NCI-H187 (cell line): ENCODE results near the gene GALNT10.
"Not testable (repeated sequence)": the region's sequence is repeated elsewhere in the genome, so short reads cannot be mapped to it uniquely, and the experiment has no call there.

ENCODE experiments used
- DNase-seq, 2 experiments: peaks; one replicate each; lab custom pipeline; 2025; lab: John Stamatoyannopoulos, UW

The GALNT10 gene, protein sequence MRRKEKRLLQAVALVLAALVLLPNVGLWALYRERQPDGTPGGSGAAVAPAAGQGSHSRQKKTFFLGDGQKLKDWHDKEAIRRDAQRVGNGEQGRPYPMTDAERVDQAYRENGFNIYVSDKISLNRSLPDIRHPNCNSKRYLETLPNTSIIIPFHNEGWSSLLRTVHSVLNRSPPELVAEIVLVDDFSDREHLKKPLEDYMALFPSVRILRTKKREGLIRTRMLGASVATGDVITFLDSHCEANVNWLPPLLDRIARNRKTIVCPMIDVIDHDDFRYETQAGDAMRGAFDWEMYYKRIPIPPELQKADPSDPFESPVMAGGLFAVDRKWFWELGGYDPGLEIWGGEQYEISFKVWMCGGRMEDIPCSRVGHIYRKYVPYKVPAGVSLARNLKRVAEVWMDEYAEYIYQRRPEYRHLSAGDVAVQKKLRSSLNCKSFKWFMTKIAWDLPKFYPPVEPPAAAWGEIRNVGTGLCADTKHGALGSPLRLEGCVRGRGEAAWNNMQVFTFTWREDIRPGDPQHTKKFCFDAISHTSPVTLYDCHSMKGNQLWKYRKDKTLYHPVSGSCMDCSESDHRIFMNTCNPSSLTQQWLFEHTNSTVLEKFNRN

DNA sequence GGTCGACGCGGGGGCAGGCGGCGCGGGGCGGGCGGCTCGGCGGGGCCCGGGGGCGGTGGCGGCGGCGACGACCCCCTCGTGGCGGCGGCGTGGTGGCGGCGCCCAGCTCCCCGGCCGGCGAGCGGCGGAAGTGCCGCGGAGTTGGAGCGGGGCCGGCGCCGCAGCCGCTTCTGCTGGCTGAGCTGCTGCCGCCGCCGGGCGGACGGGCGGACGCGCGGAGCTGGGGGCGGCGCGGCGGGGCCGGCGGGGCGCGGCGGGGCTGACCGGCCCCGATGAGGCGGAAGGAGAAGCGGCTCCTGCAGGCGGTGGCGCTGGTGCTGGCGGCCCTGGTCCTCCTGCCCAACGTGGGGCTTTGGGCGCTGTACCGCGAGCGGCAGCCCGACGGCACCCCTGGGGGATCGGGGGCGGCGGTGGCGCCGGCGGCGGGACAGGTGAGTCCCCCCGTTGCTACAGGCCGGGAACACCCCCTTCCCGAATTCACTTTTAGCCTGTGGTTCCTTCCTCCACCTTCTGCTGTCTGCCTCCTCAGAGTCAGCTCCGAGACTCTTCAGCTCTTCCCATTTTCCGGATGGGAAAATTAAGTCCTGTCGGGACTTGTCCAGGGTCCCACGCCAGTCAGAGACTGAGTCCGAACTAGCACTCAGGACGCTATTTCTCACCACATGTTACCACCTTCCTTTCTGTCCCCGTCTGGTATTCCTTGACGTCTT is at the start of gene GALNT10:
TSS of gene GALNT10 (plus strand) at position 139 of the 710 bp plus-strand sequence. CDS start at position 273, 134 bp downstream.
- peak in 1 of 2 experiments; percentile 47 for DNase-seq

DNA sequence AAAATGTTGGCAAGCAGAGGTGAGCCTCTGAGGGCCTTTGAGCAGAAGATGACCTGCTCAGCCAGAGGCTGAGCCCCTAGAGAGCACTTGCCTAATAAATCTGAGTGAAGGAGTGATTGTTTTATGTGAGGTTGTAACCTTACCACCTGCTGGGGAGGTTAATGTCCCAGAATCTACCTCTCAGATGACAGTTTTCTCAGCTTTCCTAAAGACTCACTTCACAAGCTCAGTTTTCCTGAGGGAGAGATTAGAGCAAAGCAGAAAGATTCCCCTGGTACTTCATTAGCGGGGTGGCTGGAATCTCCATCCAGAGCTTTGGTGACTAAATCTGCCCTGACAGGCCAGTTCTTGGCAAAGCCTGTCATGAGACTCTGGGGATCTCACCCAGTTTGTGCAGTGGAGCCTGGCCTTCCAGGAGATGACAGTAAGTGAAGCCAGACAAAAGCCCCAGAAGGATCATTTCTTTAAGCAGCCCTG is 48.8 kb upstream of the GALNT10 start:
- no peak for DNase-seq

DNA sequence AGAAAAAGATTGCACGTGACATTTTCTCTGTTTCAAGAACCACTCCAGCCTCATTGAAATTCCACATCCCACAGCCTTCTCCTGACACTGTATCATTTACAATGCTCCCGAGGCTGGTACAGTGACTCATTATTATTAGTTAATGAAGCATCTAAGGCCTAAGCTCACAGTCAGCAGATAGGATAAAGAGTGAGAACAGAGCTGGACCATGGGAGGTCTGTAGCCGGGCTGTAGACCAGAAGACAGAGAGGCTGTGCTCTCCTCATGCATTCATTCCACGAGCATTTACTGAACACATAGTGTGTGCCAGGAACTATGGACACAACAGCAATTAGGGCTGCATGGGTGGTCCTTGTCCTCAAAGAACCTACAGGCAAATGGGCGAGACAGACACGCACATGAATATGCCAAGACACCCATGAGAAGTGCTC is 47.3 kb upstream of the GALNT10 start:
- no peak for DNase-seq

DNA sequence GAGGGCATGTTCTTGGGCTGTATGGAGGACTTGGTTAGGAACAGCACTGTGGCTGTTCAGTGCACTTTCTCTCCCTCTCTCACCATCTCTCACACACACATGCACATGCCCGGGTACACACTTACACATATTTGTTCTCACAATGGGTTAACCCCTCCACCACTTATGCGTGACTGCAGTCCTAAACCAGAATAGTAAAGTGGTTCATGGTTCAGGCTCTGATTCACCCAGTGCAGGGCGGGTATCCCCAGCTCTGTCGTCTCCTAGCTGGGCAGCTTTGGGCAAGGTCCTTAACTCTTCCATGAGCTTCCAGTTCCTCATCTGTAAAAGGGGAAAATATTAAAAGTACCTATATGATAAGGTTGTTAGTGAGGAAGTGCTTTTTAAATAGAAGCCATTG is 45.3 kb upstream of the GALNT10 start:
- no peak for DNase-seq

DNA sequence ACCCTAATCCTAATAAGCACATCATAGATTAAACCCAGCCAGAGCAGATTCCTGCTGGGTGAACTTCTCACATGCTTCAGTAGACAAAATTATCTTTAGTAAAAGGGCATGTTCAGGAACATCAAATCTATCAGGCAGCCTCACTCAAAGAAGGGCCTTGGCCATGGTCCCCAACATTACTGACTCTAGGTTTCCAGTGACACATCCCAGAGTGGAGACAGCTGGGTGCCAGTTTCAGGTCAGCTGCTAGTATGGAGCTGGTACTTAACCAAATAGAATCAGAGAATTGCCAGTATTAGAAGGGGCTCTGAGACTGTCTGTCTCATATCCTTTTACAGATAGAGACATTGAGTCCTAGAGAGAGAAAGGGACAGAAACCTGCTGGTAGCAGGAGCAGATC is 44.1 kb upstream of the GALNT10 start:
- no peak for DNase-seq

DNA sequence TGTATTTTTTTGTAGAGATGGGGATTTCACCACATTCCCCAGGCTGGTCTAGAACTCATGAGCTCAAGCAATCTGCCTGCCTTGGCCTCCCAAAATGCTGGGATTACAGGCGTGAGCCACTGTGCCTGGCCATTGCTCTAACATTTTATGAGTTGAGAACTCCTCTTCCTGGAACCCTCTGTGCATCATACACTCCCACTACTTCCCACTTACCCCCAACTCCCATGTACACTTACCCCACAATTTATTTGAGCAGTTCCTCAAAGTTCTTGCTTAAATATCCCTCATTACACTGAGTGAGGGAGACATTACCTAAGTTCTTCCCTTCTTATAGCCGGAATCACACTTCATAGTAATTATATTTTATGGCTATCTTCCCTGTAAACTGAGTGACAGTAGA is 42.9 kb upstream of the GALNT10 start:
- no peak for DNase-seq

DNA sequence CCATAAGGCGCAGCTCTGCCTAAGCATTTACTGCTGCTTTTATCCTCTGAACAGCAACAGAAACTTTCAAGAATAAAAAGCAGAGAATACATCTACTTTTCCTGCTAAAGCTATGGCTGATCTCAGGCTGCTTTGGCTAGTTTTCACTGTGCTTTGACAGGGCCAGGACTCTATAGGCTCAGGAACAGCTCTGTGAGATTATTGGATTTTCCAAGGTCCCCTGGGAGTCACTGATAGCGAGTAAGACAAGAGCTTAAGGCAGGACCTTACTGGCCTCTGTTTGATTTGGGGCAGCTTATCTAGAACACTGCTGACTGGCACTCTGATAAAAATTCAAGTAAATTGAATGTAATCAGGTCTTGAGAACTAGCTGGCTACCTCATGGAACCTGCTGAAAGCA is 40.1 kb upstream of the GALNT10 start:
- not testable (repeated sequence) for DNase-seq

DNA sequence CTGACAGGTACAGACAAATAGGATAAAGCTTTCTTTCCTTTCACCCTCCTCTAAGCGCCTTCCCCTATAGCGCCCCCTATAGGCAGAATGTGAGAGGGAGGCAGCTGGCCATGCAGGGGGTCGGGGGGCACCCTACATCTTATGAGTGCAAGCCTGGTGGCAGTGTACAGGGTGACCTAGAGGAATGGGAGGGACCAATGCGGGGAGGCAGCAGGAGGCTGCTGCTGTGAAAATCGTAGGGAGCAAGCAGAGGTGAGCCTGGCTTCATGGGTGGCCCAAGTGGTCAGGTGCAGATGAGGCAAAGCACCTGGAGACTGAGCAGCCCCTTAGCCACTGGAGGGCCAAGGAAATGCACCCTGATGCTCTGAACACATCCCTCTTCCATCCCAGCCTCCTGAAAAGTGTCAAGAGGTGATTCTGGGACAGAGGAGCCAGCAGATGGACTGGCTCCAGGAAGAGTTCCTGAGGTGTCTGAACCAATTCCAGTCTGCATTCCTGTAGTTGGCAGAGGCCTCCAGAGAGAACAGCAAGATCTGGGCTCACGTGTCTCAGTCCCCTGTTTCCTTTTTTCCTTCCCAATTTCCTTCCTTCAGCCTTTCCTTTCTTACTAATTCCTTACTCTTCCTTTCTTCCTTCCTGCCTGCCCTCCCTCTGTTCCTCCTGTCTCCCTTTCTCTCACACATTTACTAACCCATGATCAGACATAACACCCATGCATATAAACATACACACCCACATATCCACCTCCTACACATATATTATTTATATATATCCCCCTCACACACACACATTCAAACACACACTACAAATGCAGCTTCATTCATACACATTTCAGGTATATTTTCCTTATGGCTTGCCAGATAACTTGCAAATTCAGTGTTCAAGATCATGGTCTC is 32.8 kb upstream of the GALNT10 start:
- DNase-seq, result no peak

DNA sequence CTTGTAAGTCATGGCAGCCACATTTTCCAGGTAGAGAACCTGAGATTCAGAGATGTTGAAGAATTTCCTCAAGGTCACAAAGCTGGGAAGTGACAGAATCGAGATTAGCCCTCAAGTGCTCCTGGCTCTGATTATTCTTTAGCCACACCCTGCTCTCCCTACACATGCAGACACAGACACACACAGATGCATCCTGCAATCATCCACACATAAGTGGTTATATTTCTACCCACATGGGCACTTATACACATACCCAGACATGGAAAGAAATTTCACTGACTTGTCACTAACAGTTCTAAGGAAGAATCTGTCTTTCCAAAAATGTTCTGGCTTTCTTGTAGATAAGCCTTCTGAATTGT is 32.2 kb upstream of the GALNT10 start:
- DNase-seq, result no peak

DNA sequence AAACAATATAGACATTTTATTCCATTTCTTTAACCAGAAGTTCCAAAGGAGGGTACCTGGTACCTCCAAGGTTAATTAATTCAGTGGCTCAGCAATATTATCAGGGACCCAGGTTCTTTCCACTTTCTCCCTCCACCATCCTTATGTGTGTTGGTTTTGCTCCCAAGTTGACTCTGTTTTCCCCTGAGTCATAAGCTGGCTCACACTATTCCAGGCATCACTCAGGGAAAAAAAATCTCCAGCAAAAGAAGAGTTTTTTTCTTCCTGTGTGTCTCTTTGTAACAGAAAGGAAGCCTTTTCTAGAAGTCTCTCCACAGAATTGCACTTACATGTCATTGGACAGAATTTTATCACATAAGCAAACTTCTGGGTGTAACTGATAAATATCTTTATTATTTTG is 31.2 kb upstream of the GALNT10 start:
- DNase-seq, result no peak

DNA sequence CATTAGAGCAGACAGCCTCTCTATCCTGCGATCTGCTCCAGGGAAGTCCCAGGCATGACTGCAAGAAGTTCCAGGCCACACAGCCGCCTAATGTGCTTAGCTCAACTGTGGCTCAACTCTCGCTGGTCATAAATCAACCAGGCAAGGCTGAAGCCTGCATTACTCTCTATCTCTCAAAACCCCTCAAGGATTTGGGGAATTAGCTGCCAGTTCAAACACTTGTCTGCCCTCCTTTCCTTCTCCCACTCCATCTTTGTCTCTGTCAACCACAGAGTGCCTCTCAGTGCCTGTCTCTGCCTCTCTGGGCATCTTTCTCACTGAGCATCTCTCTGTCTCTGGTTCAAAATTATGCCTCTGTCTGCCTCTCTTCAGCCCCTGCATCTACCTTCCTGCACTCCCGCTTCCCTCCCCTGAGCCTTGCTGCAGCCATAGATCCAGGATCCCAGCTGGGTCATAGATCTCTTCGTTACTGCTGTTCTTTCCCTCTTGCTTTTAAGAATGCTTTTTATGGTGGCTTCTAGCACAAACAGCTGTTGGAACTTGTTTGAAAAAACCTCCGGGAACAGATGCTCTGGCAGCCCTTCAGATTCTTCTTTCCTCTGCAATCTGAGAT is 27.9 kb upstream of the GALNT10 start:
- DNase-seq, result peak; percentile 36 to 58

DNA sequence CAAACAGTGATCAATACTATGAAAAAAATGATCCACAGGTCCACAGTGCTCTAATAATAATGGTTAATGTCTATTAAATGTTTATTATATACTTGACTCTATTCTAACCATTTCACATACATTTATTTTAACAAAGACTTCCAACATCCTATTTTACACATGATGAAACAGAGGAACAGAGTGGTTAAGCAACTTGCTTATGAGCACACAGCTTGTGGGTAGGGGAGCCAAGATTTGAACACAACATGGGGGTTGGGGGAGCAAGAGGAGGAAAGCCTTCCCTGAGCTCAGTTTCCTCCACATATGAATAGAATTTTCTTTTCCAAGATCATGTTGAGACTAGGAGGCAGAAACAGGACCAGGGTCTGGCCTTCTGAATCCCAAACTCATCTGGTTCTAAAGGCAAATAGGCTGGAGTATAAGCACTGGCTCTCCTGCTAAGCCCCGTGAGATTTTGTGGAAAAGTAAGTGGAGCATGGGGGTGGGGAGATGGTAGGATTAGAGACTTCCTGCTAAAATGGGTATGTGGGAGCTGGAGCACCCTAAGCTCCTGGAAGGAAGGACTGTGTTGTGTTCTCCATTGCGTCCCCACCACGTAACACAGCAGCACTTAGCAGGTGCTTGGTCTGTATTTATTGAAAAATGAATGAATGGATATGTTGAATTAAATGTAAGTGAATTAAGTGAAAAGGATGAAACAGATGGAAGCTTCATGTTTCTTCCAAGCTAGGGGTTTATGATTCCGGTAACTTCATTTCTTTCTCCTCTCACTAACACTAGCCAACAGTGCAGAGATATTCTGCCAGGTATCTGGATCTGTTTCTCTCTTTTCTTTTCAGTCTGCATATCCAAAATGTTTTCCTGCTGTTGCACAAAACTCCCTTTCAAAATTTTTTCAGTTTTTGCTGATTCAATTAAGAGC is 26.9 kb upstream of the GALNT10 start:
- DNase-seq, result no peak

DNA sequence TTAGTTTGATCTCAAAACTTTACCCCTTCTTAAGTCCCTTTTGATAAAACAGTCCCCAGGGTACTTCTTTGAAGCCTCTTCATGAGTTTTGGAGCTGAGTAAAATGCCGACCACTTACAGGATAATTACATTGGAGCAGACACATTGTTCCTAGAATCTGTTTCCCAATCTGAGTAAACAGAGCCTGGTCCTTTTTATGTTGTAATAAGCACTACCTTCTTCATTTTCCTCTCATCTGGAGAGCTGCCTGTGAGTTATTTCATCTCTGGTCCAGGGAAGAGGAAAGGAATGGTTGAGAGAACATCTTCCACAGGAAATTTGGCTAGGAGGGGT is 26.3 kb upstream of the GALNT10 start:
- no peak for DNase-seq

DNA sequence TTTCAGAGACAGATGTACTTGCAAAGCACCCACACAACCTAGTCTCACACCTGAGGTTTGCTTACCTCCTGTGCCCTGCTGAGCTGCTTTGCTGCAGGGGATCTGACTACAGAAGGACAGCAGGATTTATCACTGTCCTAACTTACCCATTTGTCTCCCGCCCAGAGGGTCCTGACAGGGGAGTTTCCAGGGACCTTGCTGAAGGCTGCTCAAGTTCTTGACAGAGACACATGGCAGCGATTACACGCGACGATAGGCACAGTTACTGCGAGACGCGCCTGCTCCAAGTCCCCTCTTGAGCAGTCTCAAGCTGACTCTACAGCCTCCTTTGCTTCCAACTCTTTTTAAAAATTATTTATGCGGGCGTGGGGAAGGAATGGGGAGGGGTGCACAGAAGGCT is 24.6 kb upstream of the GALNT10 start:
- DNase-seq, result no peak

DNA sequence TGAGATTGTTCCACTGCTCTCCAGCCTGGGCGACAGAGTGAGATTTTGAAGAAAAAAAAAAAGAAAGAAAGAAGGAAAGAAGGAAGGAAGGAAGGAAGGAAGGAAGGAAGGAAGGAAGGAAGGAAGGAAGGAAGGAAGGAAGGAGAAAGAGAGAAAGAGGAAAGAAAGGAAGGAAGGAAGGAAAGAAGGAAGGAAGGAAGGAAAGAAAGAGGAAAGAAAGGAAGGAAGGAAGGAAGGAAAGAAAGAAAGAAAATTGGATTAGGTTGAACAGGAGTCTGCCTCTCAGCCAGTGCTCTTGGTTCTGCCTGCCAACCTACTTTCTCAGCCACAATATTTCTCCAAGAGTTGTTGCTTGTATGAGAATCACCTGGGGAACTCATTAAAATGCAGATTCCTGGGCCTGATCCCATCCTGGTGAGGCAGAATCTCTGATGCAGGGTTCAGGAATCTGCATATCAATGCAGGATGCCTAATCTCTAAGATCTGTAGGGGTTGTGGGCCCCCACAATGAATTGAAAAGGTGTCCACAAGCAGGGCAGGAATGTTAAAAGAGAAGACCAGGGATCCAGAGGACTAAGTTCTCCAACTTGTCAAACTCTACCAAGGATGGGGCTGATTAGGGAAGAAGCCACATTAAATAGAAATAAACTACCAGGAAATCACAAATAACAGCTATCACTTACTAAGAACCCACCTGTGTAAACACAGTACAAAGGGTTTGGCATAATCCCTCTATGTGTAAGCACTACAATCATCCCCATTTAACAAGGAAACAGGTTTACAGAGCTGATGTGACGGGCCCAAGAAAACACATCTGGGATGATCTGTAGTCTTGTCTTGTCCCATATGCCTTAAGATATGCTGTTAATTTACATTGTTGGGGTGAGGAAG is 23.4 kb upstream of the GALNT10 start:
- DNase-seq, result no peak

DNA sequence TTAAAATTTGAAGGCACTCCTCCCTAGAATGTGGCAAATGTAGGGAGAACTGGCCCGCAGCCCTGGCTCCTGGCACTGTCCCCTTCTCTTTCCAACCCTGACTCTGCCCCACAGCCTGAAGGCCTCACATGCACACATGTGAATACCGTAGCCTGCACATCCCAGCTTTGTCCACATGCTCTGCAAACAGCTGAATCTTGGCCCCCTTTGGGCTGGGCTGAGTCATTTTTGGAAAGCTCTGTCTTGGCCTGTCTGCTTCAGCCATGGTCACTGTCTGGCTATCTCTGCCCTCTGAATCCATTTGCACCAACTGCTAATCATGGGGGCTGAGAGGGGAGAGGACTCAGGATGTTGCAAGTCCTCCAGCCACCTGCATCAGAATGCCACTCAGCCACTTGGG is 22.1 kb upstream of the GALNT10 start:
- no peak for DNase-seq

DNA sequence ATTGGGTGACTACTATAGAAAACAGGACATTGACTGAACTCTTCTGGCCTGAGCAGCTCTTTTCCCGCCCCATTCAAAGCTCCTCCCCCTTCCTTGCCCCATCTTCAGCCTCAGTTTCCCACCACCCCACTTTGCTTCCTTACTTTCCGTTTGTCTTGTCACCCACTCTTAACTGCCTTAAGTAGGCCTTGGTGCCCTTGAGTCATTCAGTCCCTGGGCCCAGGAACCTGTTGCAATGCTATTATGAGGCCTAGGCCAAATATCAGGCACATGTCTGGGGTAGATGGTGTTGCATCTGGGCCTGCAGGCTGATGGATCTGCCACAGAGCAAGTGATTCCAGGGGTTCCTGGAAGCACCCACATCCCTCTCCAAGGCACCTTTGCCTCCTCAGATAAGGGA is 17.7 kb upstream of the GALNT10 start:
- DNase-seq, result no peak

DNA sequence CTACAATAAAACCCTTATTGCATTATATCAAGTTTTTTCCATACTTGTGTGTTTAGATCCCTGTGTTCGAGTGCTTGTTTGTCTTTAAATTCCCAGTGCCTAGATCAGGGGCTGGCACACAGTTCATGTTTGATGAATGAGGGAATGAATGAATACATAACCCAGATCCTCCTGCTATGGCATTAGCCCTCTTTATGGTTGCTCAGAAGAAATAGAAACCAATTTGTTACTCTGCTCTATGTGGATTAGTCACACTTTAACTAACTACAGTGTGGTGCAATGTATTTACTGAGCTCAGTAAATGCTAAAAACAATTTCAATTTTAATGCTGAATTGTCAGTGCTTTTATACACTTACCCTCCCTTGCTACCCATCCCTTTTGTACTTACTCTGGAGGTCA is 16.4 kb upstream of the GALNT10 start:
- no peak for DNase-seq

DNA sequence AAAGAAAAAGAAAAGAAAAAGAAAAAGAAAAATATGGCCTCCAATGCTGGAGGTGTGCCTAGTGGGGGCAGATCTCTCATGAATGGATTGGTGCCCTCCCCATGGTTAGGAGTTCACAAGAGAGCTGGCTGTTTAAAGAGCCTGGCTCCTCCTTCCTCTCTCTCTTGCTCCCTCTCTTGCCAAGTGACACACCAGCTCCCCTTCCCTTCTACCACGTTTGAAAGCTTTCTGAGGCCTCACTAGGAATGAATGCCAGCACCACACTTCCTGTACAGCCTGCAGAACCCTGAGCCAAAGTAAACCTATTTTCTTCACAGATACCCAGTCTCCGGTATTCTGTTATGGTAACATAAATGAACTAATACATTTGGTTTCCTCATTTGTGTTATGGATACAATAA is 14.4 kb upstream of the GALNT10 start:
- DNase-seq, result no peak

DNA sequence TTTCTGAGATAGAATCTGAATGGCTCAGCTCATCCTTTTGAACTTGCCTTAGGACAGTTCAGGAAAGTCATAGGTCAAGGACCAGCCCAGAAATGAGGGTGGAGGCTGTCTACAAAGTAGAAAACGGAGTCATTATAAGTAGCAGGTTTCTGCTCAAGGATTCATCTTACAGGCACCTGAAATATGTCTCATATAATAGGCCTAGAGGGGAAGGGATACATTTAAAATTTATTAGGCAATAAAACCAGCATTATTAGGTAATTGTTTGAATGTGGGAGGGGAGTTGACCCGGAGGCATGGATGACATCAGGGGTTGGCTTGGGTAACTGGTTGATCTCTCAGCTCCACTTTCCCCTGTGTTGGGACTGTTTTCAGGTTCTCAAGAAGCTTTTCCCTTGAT is 11.9 kb upstream of the GALNT10 start:
- no peak for DNase-seq
